K562 (cell line): Measurements from ENCODE around the gene PGBD1. TPM values are rescaled to one million over a fixed set of nuclear protein-coding genes. Genes with fewer than 3 reads are reported as not detected.

ENCODE experiments used
- CBX1 ChIP-seq: sonication (generic); IDR thresholded peaks from 2 replicates; pipeline ENCODE4 v1.6.1; 2016; ENCODE audit warnings: antibody characterized with exemption, low read depth, mild to moderate bottlenecking
- CBX8 ChIP-seq: fragments of 200-600 bp; sonication (generic); IDR thresholded peaks from 2 replicates; pipeline ENCODE4 v1.6.1; 2012; ENCODE audit warnings: borderline replicate concordance, mixed run types, low read depth, mild to moderate bottlenecking, moderate library complexity, mixed read lengths, low read length, control low read depth, inconsistent platforms; ENCODE audit not compliant: poor library complexity, severe bottlenecking; ENCODE audit errors: extremely low read depth
- FOXA3 ChIP-seq, 2 experiments: fragments of 450-650 bp in 1 of 2; sonication (generic) in 1 of 2; formaldehyde crosslinking; IDR thresholded peaks in 1 of 2; conservative IDR thresholded peaks in 1 of 2; 2 replicates each; pipeline versions ENCODE4 v1.4.0 to v1.8.0; 2020 to 2022; ENCODE audit warnings: mild to moderate bottlenecking in 2 of 2, missing genetic modification reagents in 1 of 2
- HMG20B ChIP-seq: fragments of 250-450 bp; sonication (Bioruptor Pico); IDR thresholded peaks from 2 replicates; pipeline ENCODE4 v1.5.0; 2021; ENCODE audit warnings: mild to moderate bottlenecking
- KDM1A ChIP-seq, 2 experiments: fragments of 450-650 bp; IDR thresholded peaks; 2 replicates each; pipeline ENCODE4 v1.6.1; 2016; ENCODE audit warnings: mild to moderate bottlenecking in 2 of 2
- MEF2D ChIP-seq: conservative IDR thresholded peaks from 2 replicates; pipeline ENCODE4 v1.6.1; 2016; ENCODE audit warnings: low read depth, missing genetic modification characterization, missing compliant biosample characterization
- NFRKB ChIP-seq: fragments of 450-650 bp; IDR thresholded peaks from 2 replicates; pipeline ENCODE4 v1.6.1; 2016; ENCODE audit warnings: low read depth
- NR4A1 ChIP-seq, 2 experiments: fragments of 250-450 bp in 1 of 2; fragments of 450-650 bp in 1 of 2; sonication (Bioruptor Pico) in 1 of 2; IDR thresholded peaks; 2 replicates each; pipeline versions ENCODE4 v1.4.0 to v1.6.1; 2016 to 2020; ENCODE audit warnings: mild to moderate bottlenecking in 2 of 2, missing compliant biosample characterization in 1 of 2, missing genetic modification characterization in 1 of 2, moderate library complexity in 1 of 2
- polyA plus RNA-seq, 8 experiments: library from polyadenylated mRNA; depleted of rRNA in 4 of 8; stranded (reverse) in 5 of 8; unstranded in 3 of 8; fragments of >200 nt; fragmentation: Nextera tagmentation in 2 of 8; fragmentation: Illumina TruSeq in 1 of 8; extraction: Ambion mirVana in 2 of 8; extraction: Trizol in 1 of 8; gene quantifications; 2 replicates each; pipeline versions ENCODE4 v1.2.1 to v1.2.3, GENCODE V29; 2011 to 2014; ENCODE audit warnings: inconsistent platforms in 1 of 8, missing spikeins in 1 of 8
- total RNA-seq, 7 experiments: library from RNA; depleted of rRNA in 6 of 7; stranded (reverse); fragments of >200 nt in 6 of 7; fragmentation: Illumina TruSeq in 2 of 7; extraction: Trizol in 2 of 7; gene quantifications; 2 replicates each; pipeline versions ENCODE4 v1.2.1 to v1.2.3, GENCODE V29; 2011 to 2021; ENCODE audit warnings: low replicate concordance in 1 of 7
- TF ChIP-seq, protein P1 (sequence below): fragments of 250-450 bp; sonication (Bioruptor Pico); IDR thresholded peaks from 2 replicates; pipeline ENCODE4 v1.4.0; 2020; ENCODE audit warnings: mild to moderate bottlenecking, moderate library complexity
- TF ChIP-seq, protein P2 (sequence below), 2 experiments: fragments of 450-650 bp in 1 of 2; sonication (generic) in 1 of 2; formaldehyde crosslinking in 1 of 2; IDR thresholded peaks in 1 of 2; conservative IDR thresholded peaks in 1 of 2; 2 replicates each; pipeline versions ENCODE4 v1.6.1 to v1.8.1; 2016 to 2023; ENCODE audit warnings: mild to moderate bottlenecking in 2 of 2, moderate library complexity in 2 of 2, inconsistent platforms in 1 of 2, missing genetic modification reagents in 1 of 2
- TF ChIP-seq, protein P3 (sequence below): fragments of 450-650 bp; IDR thresholded peaks from 2 replicates; pipeline ENCODE4 v1.6.1; 2017; ENCODE audit warnings: mild to moderate bottlenecking, moderate library complexity
- TF ChIP-seq, protein P4 (sequence below), 2 experiments: fragments of 200-800 bp in 1 of 2; sonication (Bioruptor generic) in 1 of 2; sonication (generic) in 1 of 2; formaldehyde crosslinking in 1 of 2; IDR thresholded peaks in 1 of 2; conservative IDR thresholded peaks in 1 of 2; 2 replicates each; pipeline versions ENCODE4 v1.5.0 to v1.6.1; 2016 to 2020; ENCODE audit warnings: missing compliant biosample characterization in 1 of 2, missing genetic modification characterization in 1 of 2, missing genetic modification reagents in 1 of 2
- TF ChIP-seq, protein P5 (sequence below): fragments of 200-800 bp; sonication (Bioruptor generic); IDR thresholded peaks from 2 replicates; pipeline ENCODE4 v1.6.1; 2017; ENCODE audit warnings: missing genetic modification characterization, missing compliant biosample characterization

Gene PGBD1
- total and polyA plus RNA-seq, 9 of the 15 experiments (the other 6 are each of a cell fraction or from before 2014, with no cell fraction given) = 3.3 to 9.0 (median 7.3) TPM

DNA sequence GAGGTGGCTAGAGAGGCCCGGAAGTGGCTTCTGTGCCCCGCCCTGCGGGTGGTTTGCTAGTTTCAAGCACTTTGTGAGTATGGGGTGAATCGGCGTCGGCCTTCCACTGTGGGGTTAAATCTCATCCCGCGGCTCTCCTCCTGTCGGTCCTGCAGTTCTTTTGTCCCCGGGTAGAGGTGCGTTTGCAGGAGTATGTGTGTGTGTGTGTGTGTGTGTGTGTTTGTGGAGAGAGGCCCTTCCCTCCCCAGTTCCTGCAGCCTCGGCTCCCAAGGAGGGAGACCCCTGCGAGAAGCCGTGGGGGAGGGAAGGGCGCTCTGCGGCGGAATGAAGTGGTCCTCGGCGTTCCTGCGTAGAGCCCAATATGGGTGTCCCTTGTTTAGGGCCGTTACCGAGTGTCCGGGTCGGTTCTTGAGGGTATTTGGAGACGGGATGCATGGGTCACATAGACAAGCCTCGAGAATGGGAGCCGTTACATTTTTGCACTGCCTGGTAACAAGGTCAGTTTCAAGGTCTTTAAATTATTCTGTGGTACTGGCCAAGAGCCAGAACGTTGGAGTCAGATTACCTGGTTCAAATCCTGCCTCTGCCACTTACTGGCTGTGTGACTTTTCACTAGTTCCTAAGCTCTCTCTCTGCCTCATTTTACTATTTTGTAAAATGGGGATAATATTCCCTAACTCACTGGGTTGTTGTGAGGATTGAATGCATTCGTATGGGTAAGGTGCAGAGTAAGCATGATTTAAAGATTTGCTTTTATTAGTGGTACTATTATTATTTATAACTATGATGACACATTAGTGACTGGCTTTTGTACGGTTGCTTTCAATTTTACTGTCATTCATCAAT lies 68.7 kb downstream of the PGBD1 start, which contains the start of gene ZKSCAN3 (continued):
- TF ChIP-seq, protein P1, sequence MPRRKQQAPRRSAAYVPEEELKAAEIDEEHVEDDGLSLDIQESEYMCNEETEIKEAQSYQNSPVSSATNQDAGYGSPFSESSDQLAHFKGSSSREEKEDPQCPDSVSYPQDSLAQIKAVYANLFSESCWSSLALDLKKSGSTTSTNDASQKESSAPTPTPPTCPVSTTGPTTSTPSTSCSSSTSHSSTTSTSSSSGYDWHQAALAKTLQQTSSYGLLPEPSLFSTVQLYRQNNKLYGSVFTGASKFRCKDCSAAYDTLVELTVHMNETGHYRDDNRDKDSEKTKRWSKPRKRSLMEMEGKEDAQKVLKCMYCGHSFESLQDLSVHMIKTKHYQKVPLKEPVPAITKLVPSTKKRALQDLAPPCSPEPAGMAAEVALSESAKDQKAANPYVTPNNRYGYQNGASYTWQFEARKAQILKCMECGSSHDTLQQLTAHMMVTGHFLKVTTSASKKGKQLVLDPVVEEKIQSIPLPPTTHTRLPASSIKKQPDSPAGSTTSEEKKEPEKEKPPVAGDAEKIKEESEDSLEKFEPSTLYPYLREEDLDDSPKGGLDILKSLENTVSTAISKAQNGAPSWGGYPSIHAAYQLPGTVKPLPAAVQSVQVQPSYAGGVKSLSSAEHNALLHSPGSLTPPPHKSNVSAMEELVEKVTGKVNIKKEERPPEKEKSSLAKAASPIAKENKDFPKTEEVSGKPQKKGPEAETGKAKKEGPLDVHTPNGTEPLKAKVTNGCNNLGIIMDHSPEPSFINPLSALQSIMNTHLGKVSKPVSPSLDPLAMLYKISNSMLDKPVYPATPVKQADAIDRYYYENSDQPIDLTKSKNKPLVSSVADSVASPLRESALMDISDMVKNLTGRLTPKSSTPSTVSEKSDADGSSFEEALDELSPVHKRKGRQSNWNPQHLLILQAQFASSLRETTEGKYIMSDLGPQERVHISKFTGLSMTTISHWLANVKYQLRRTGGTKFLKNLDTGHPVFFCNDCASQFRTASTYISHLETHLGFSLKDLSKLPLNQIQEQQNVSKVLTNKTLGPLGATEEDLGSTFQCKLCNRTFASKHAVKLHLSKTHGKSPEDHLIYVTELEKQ (CRISPR knock-in tag) = no peak
- TF ChIP-seq NR4A1 (CRISPR knock-in tag; IDR thresholded peaks at IDR 0.05) (peak; percentile 76; the same call in 1 of the 2 replicates), NR4A1 (tag; IDR thresholded peaks at IDR 0.05) (no peak), KDM1A (IDR thresholded peaks at IDR 0.05) (peak; percentile 78), CBX1 (peak; percentile 87; the same call in 1 of the 2 replicates), HMG20B (CRISPR knock-in tag) (no peak), CBX8 (no peak), MEF2D (tag) (peak; percentile 69; the same call in 1 of the 2 replicates), FOXA3 (CRISPR knock-in tag; conservative IDR thresholded peaks at IDR 0.05 in 1 of 2, IDR thresholded peaks at IDR 0.05 in 1 of 2) (peak in 1 of 2 experiments; percentile 87; a peak in 2 of 4 replicates), NFRKB (peak; percentile 96)
- TF ChIP-seq, protein P2, sequence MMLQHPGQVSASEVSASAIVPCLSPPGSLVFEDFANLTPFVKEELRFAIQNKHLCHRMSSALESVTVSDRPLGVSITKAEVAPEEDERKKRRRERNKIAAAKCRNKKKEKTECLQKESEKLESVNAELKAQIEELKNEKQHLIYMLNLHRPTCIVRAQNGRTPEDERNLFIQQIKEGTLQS (IDR thresholded peaks at IDR 0.05) = peak; percentile 26; the same call in 1 of the 2 replicates
- TF ChIP-seq, protein P2 (CRISPR knock-in tag; conservative IDR thresholded peaks at IDR 0.05) = no peak
- TF ChIP-seq, protein P3, sequence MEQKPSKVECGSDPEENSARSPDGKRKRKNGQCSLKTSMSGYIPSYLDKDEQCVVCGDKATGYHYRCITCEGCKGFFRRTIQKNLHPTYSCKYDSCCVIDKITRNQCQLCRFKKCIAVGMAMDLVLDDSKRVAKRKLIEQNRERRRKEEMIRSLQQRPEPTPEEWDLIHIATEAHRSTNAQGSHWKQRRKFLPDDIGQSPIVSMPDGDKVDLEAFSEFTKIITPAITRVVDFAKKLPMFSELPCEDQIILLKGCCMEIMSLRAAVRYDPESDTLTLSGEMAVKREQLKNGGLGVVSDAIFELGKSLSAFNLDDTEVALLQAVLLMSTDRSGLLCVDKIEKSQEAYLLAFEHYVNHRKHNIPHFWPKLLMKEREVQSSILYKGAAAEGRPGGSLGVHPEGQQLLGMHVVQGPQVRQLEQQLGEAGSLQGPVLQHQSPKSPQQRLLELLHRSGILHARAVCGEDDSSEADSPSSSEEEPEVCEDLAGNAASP = no peak
- TF ChIP-seq, protein P4, sequence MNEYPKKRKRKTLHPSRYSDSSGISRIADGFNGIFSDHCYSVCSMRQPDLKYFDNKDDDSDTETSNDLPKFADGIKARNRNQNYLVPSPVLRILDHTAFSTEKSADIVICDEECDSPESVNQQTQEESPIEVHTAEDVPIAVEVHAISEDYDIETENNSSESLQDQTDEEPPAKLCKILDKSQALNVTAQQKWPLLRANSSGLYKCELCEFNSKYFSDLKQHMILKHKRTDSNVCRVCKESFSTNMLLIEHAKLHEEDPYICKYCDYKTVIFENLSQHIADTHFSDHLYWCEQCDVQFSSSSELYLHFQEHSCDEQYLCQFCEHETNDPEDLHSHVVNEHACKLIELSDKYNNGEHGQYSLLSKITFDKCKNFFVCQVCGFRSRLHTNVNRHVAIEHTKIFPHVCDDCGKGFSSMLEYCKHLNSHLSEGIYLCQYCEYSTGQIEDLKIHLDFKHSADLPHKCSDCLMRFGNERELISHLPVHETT (CRISPR knock-in tag; conservative IDR thresholded peaks at IDR 0.05 in 1 of 2, IDR thresholded peaks at IDR 0.05 in 1 of 2) = peak in 1 of 2 experiments; percentile 62; a peak in 2 of 4 replicates
- TF ChIP-seq, protein P5, sequence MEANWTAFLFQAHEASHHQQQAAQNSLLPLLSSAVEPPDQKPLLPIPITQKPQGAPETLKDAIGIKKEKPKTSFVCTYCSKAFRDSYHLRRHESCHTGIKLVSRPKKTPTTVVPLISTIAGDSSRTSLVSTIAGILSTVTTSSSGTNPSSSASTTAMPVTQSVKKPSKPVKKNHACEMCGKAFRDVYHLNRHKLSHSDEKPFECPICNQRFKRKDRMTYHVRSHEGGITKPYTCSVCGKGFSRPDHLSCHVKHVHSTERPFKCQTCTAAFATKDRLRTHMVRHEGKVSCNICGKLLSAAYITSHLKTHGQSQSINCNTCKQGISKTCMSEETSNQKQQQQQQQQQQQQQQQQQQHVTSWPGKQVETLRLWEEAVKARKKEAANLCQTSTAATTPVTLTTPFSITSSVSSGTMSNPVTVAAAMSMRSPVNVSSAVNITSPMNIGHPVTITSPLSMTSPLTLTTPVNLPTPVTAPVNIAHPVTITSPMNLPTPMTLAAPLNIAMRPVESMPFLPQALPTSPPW = peak; percentile 90
